GM12878 (cell line): ENCODE data around the gene EIF2A. TPM values are rescaled to one million over a fixed set of nuclear protein-coding genes. Genes with fewer than 3 reads are reported as not detected.

ENCODE experiments used
- ATAC-seq: fragments of 200-7000 bp; cut with Tn5 transposase; 3 replicates; pipeline ENCODE4 v1.9.1; 2020; ENCODE audit warnings: mild to moderate bottlenecking, moderate library complexity
- BruUV-seq: library from RNA; stranded (reverse); fragments of 400-500 nt; replicated peaks from 2 replicates; lab custom pipeline; 2021; lab: Mats Ljungman, UMichigan
- CTCF ChIA-PET: fragments of 300-600 bp; sonication (Branson Sonifier 250); formaldehyde crosslinking; extraction: SDS; loops from one replicate; lab custom pipeline; 2021; ENCODE audit warnings: inconsistent platforms; lab: Yijun Ruan, JAX
- POLR2A ChIA-PET: fragments of 350-600 bp; formaldehyde crosslinking; extraction: SDS; loops from one replicate; lab custom pipeline; 2021; ENCODE audit warnings: inconsistent platforms; lab: Charles Lee
- RAD21 ChIA-PET: fragments of 300-600 bp; sonication (Branson Sonifier 250); formaldehyde crosslinking; loops from one replicate; lab custom pipeline; 2023; ENCODE audit warnings: antibody characterized with exemption; ENCODE audit not compliant: unreplicated experiment; lab: Charles Lee
- SMC1A ChIA-PET: fragments of 300-600 bp; sonication (Branson Sonifier 250); formaldehyde crosslinking; loops from one replicate; lab custom pipeline; 2023; ENCODE audit not compliant: unreplicated experiment, uncharacterized antibody; lab: Charles Lee
- DNase-seq: peaks from one replicate; pipeline ENCODE4 v3.0.0-alpha.2; 2011; ENCODE audit warnings: low read depth, low spot score
- FAIRE-seq: peaks from 3 replicates; lab custom pipeline; 2011; peaks lifted over from hg19 to GRCh38; lab: Jason Lieb, UNC
- H2AFZ ChIP-seq: 2 replicates; pipeline ENCODE4 v1.6.0; 2011; ENCODE audit warnings: low read depth, low read length, control low read depth; ENCODE audit not compliant: control insufficient read depth
- H3K27ac ChIP-seq: 2 replicates; pipeline ENCODE4 v1.5.1; 2011; ENCODE audit warnings: control low read depth; ENCODE audit not compliant: control insufficient read depth, insufficient read depth
- H3K27me3 ChIP-seq, 2 experiments: replicated peaks in 1 of 2; 2 replicates each; pipeline versions ENCODE4 v1.6.0 to v1.6.1; 2011; ENCODE audit warnings: low read length in 1 of 2; ENCODE audit not compliant: control insufficient read depth in 2 of 2, insufficient read depth in 2 of 2
- H3K36me3 ChIP-seq, 2 experiments: 2 replicates each; pipeline ENCODE4 v1.5.1; 2011; ENCODE audit warnings: low read length in 1 of 2; ENCODE audit not compliant: control insufficient read depth in 2 of 2, insufficient read depth in 2 of 2
- H3K4me1 ChIP-seq: 2 replicates; pipeline ENCODE4 v1.6.1; 2011; ENCODE audit warnings: mild to moderate bottlenecking, low read length, moderate library complexity, mixed read lengths; ENCODE audit not compliant: control insufficient read depth, insufficient read depth
- H3K4me2 ChIP-seq: 2 replicates; pipeline ENCODE4 v1.6.0; 2011; ENCODE audit warnings: control low read depth; ENCODE audit not compliant: control insufficient read depth, insufficient read depth
- H3K4me3 ChIP-seq: fragments of 200-600 bp; sonication (generic); 2 replicates; pipeline ENCODE4 v1.5.1; 2016
- H3K79me2 ChIP-seq: 2 replicates; pipeline ENCODE4 v1.6.0; 2011; ENCODE audit warnings: low read length; ENCODE audit not compliant: control insufficient read depth, insufficient read depth
- H3K9ac ChIP-seq: 2 replicates; pipeline ENCODE4 v1.8.0; 2011; ENCODE audit warnings: low read length, control low read depth, mixed read lengths; ENCODE audit not compliant: control insufficient read depth, insufficient read depth
- H3K9me3 ChIP-seq: replicated peaks from 3 replicates; pipeline ENCODE4 v1.5.1; 2011; ENCODE audit warnings: mild to moderate bottlenecking, low read length; ENCODE audit not compliant: control insufficient read depth, insufficient read depth
- H4K20me1 ChIP-seq: 2 replicates; pipeline ENCODE4 v1.6.0; 2011; ENCODE audit not compliant: control insufficient read depth, insufficient read depth
- ATF7 ChIP-seq: fragments of 450-650 bp; IDR thresholded peaks from 2 replicates; pipeline ENCODE4 v1.6.1; 2016; ENCODE audit warnings: low read depth, mild to moderate bottlenecking
- CBFB ChIP-seq: IDR thresholded peaks from 2 replicates; pipeline ENCODE4 v1.6.1; 2016; ENCODE audit warnings: antibody characterized with exemption, low read depth
- CBX3 ChIP-seq: fragments of 200-600 bp; sonication (generic); IDR thresholded peaks from 2 replicates; pipeline ENCODE4 v1.6.1; 2016; ENCODE audit warnings: low read depth, borderline replicate concordance
- CREM ChIP-seq: IDR thresholded peaks from 2 replicates; pipeline ENCODE4 v1.6.1; 2014; ENCODE audit warnings: antibody characterized with exemption, low read depth
- EED ChIP-seq: sonication (generic); IDR thresholded peaks from 2 replicates; pipeline ENCODE4 v1.6.1; 2016; ENCODE audit warnings: antibody characterized with exemption, low read depth
- JUNB ChIP-seq: IDR thresholded peaks from 2 replicates; pipeline ENCODE4 v1.6.1; 2016; ENCODE audit warnings: antibody characterized with exemption, mild to moderate bottlenecking
- MEF2B ChIP-seq: fragments of 450-650 bp; IDR thresholded peaks from 2 replicates; pipeline ENCODE4 v1.6.1; 2018; ENCODE audit warnings: mild to moderate bottlenecking, moderate library complexity; ENCODE audit not compliant: partially characterized antibody, poor library complexity, severe bottlenecking
- NFXL1 ChIP-seq: fragments of 450-650 bp; IDR thresholded peaks from 2 replicates; pipeline ENCODE4 v1.6.1; 2017; ENCODE audit warnings: antibody characterized with exemption, mild to moderate bottlenecking, borderline replicate concordance
- POU2F2 ChIP-seq: IDR thresholded peaks from 3 replicates; pipeline ENCODE4 v1.6.1; 2011; ENCODE audit warnings: low read depth, mild to moderate bottlenecking, low read length, borderline replicate concordance
- SIN3A ChIP-seq: IDR thresholded peaks from 2 replicates; pipeline ENCODE4 v1.6.1; 2012; ENCODE audit warnings: low read depth, low read length, improper control_type of control experiment
- SP1 ChIP-seq: IDR thresholded peaks from one replicate; pipeline ENCODE4 v1.6.1; 2011; ENCODE audit warnings: low read depth, low read length
- SREBF1 ChIP-seq: IDR thresholded peaks from 2 replicates; pipeline ENCODE4 v1.6.1; 2012; ENCODE audit warnings: mild to moderate bottlenecking, low read length
- STAT3 ChIP-seq: IDR thresholded peaks from 2 replicates; pipeline ENCODE4 v1.6.1; 2011; ENCODE audit warnings: low read depth, low read length, improper control_type of control experiment
- TCF12 ChIP-seq: IDR thresholded peaks from 2 replicates; pipeline ENCODE4 v1.6.1; 2011; ENCODE audit warnings: low read depth, mild to moderate bottlenecking, low read length
- TCF7 ChIP-seq: IDR thresholded peaks from 2 replicates; pipeline ENCODE4 v1.6.1; 2014; ENCODE audit warnings: antibody characterized with exemption, borderline replicate concordance
- ZNF24 ChIP-seq: fragments of 450-650 bp; IDR thresholded peaks from 2 replicates; pipeline ENCODE4 v1.6.1; 2017; ENCODE audit warnings: antibody characterized with exemption, mild to moderate bottlenecking
- WGBS: methylation state at CpG from one replicate; pipeline ENCODE4 v1.1.6; 2016; ENCODE audit warnings: low lambda C conversion rate; ENCODE audit not compliant: insufficient replicate concordance, insufficient coverage; ENCODE audit errors: missing lambda C conversion rate; 5-methylcytosine and 5-hydroxymethylcytosine counted together
- in situ Hi-C: fragments of 300-500 bp; cut with MboI; formaldehyde crosslinking; loops from 9 replicates; pipeline ENCODE4 v1.14.3; 2018; ENCODE audit warnings: mixed read lengths
- intact Hi-C: fragments of 100-400 bp; cut with micrococcal nuclease; formaldehyde crosslinking; loops from one replicate; pipeline ENCODE4 v1.14.2; 2022; ENCODE audit not compliant: unreplicated experiment
- polyA plus RNA-seq, 11 experiments: library from polyadenylated mRNA; depleted of rRNA in 4 of 11; unstranded in 6 of 11; stranded (reverse) in 5 of 11; fragments of >200 nt; fragmentation: Nextera tagmentation in 4 of 11; fragmentation: Illumina TruSeq in 1 of 11; extraction: Ambion mirVana in 4 of 11; extraction: Trizol in 1 of 11; gene quantifications; 1 replicate in 1 of 11; 2 replicates in 10 of 11; pipeline versions ENCODE4 v1.2.1 to v1.2.3, GENCODE V29; 2011 to 2016; ENCODE audit warnings: inconsistent platforms in 2 of 11, missing spikeins in 2 of 11, low read depth in 1 of 11
- total RNA-seq, 4 experiments: library from RNA; depleted of rRNA in 3 of 4; stranded (reverse); fragments of >200 nt in 3 of 4; fragmentation: Illumina TruSeq in 1 of 4; extraction: Trizol in 1 of 4; gene quantifications; 2 replicates each; pipeline versions ENCODE4 v1.2.1 to v1.2.3, GENCODE V29; 2013 to 2021
- TF ChIP-seq, protein P1 (sequence below): fragments of 450-650 bp; IDR thresholded peaks from 2 replicates; pipeline ENCODE4 v1.6.1; 2017; ENCODE audit warnings: mild to moderate bottlenecking
- TF ChIP-seq, protein P2 (sequence below): fragments of 450-650 bp; IDR thresholded peaks from 2 replicates; pipeline ENCODE4 v1.6.1; 2016; ENCODE audit warnings: mild to moderate bottlenecking

The EIF2A gene
- total and polyA plus RNA-seq, 10 of the 15 experiments (the other 5 are each of a cell fraction or from before 2014, with no cell fraction given), result 85.4 to 211 (median 136) TPM

DNA sequence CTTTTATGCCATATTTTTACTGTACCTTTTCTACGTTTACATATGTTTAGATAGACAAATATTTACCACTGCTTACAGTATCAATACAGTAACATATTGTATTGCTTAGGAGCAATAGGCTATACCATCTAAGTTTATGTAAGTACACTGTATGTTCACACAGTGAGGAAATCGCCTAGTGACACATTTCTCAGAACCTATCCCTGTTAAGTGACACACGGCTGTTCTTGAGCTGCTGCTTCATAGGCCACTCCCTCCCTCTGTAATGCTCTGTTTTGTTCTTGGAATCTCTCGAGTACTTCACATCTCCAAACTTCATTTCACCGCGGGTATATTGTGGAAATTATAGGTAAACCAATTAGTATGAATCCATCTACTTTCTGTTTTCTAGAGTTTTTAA, 43.2 kb downstream of the EIF2A start:
- no peak overlapping the region for H3K27ac ChIP-seq
- FAIRE-seq (no peak), DNase-seq (no peak), ATAC-seq (no peak)
- ChIA-PET SMC1A (interaction anchor here (1.4 to 2.0 kb wide), 4 partner anchors 9 to 132 kb away, joined by 4 to 12 read pairs (median 7); partner anchors contain the start of gene SELENOT), CTCF (interaction anchor here (0.6 to 3.6 kb wide), 5 partner anchors 9 to 275 kb away, joined by 3 to 18 read pairs (median 3); no protein-coding TSS in a partner anchor), POLR2A (interaction anchor here (1.3 to 2.4 kb wide), 3 partner anchors 8 to 13 kb away, joined by 4 to 16 read pairs (median 9); partner anchors contain the start of gene SELENOT), RAD21 (interaction anchor here (1.5 kb wide), 1 partner anchor 46 kb away, joined by 6 read pairs; no protein-coding TSS in a partner anchor)
- peaks cover 1% of the 10 kb centered on the region; the same call in 2 of the 3 replicates for H3K9me3 ChIP-seq
- no peaks in the 10 kb centered on the region; the same call in 1 of the 2 replicates for H4K20me1 ChIP-seq
- no peak overlapping the region for H3K4me2 ChIP-seq
- H3K4me1 ChIP-seq, result no peaks in the 10 kb centered on the region
- BruUV-seq, result no TSS peak
- intact Hi-C loops (no loop called here), in situ Hi-C loops (no loop called here)
- no peak overlapping the region for H3K4me3 ChIP-seq
- no peaks in the 10 kb centered on the region for H3K27me3 ChIP-seq
- no peak overlapping the region for H2AFZ ChIP-seq
- WGBS, result 77% methylated on average over 5 of the region's 6 CpGs
- H3K9ac ChIP-seq, result no peak overlapping the region
- peaks cover 54% of the 10 kb centered on the region for H3K79me2 ChIP-seq
- H3K36me3 ChIP-seq, result peaks cover 4 to 20% of the 10 kb centered on the region in 2 experiments
- TF ChIP-seq ATF7 (no peak), JUNB (no peak), TCF7 (no peak), TCF12 (no peak), SREBF1 (no peak), MEF2B (no peak), POU2F2 (no peak), SP1 (no peak), STAT3 (no peak), CBFB (no peak), CREM (no peak), SIN3A (no peak), EED (no peak), CBX3 (no peak), ZNF24 (no peak), NFXL1 (no peak)
- TF ChIP-seq, protein P1, sequence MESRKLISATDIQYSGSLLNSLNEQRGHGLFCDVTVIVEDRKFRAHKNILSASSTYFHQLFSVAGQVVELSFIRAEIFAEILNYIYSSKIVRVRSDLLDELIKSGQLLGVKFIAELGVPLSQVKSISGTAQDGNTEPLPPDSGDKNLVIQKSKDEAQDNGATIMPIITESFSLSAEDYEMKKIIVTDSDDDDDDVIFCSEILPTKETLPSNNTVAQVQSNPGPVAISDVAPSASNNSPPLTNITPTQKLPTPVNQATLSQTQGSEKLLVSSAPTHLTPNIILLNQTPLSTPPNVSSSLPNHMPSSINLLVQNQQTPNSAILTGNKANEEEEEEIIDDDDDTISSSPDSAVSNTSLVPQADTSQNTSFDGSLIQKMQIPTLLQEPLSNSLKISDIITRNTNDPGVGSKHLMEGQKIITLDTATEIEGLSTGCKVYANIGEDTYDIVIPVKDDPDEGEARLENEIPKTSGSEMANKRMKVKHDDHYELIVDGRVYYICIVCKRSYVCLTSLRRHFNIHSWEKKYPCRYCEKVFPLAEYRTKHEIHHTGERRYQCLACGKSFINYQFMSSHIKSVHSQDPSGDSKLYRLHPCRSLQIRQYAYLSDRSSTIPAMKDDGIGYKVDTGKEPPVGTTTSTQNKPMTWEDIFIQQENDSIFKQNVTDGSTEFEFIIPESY, result no peak
- TF ChIP-seq, protein P2, sequence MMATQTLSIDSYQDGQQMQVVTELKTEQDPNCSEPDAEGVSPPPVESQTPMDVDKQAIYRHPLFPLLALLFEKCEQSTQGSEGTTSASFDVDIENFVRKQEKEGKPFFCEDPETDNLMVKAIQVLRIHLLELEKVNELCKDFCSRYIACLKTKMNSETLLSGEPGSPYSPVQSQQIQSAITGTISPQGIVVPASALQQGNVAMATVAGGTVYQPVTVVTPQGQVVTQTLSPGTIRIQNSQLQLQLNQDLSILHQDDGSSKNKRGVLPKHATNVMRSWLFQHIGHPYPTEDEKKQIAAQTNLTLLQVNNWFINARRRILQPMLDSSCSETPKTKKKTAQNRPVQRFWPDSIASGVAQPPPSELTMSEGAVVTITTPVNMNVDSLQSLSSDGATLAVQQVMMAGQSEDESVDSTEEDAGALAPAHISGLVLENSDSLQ, result no peak
- TF ChIP-seq, all 136 proteins: peak for 0
